ENCODE data around the gene AIMP2.

The AIMP2 gene

GRCh38 chr7:6032167-6032566 lies 23.1 kb downstream of the AIMP2 start:
- Histone ChIP-seq H3K4me1 (ENCODE audit: insufficient read depth, low read length, poor library complexity, severe bottlenecking) (peaks cover 3% of the 10 kb centered on the region), H3K79me2 (ENCODE audit: insufficient read depth, low read length) (no peaks in the 10 kb centered on the region; the same call in 1 of the 2 replicates), H4K20me1 (ENCODE audit: insufficient read depth, low read length, poor library complexity, severe bottlenecking) (no peaks in the 10 kb centered on the region), H3F3A (ENCODE audit: low read depth) (no peaks in the 10 kb centered on the region), H3K9me3 (ENCODE audit: insufficient read depth, low read depth, low read length) (no peaks in the 10 kb centered on the region), H3K4me2 (ENCODE audit: low read depth, low read length, poor library complexity, severe bottlenecking) (no peak overlapping the region), H3K9me2 (replicated peaks; ENCODE audit: low read depth, low read length) (no peaks in the 10 kb centered on the region), H3K36me3 (ENCODE audit: insufficient read depth, low read length) (peaks cover 66% of the 10 kb centered on the region; the same call in 1 of the 2 replicates), H3K9ac (ENCODE audit: low read depth, low read length, poor library complexity, severe bottlenecking) (no peak overlapping the region), H3K27me3 (ENCODE audit: insufficient read depth, low read length, poor library complexity, severe bottlenecking) (no peaks in the 10 kb centered on the region), H3K4me3 (ENCODE audit: low read length, poor library complexity, severe bottlenecking) (no peak overlapping the region), H2AFZ (ENCODE audit: low read length) (no peak overlapping the region)
- TF ChIP-seq CTCF (conservative IDR thresholded peaks at IDR 0.05; ENCODE audit: low read length), result no peak
- no peak for TF ChIP-seq EZH2phosphoT487 (IDR thresholded peaks at IDR 0.05; ENCODE audit: borderline replicate concordance)

- no peaks in the 10 kb centered on the region for H4K20me1 ChIP-seq (ENCODE audit: insufficient read depth, low read length, poor library complexity, severe bottlenecking)
Measured at GRCh38 chr7:6032641-6033040, 23.6 kb downstream of the AIMP2 start.

GRCh38 chr7:6035165-6035564 lies 26.1 kb downstream of the AIMP2 start:
- H3K4me3 ChIP-seq (ENCODE audit: low read length, poor library complexity, severe bottlenecking), result no peak overlapping the region
- H4K20me1 ChIP-seq (ENCODE audit: insufficient read depth, low read length, poor library complexity, severe bottlenecking), result no peaks in the 10 kb centered on the region
- TF ChIP-seq EZH2phosphoT487 (IDR thresholded peaks at IDR 0.05; ENCODE audit: borderline replicate concordance) (no peak), CTCF (conservative IDR thresholded peaks at IDR 0.05; ENCODE audit: low read length) (no peak)
- H2AFZ ChIP-seq (ENCODE audit: low read length), result no peak overlapping the region
- no peaks in the 10 kb centered on the region for H3K9me3 ChIP-seq (ENCODE audit: insufficient read depth, low read depth, low read length)
- H3F3A ChIP-seq (ENCODE audit: low read depth), result no peaks in the 10 kb centered on the region
- no peaks in the 10 kb centered on the region; the same call in 1 of the 2 replicates for H3K79me2 ChIP-seq (ENCODE audit: insufficient read depth, low read length)
- peaks cover 3% of the 10 kb centered on the region for H3K4me1 ChIP-seq (ENCODE audit: insufficient read depth, low read length, poor library complexity, severe bottlenecking)
- no peak overlapping the region for H3K9ac ChIP-seq (ENCODE audit: low read depth, low read length, poor library complexity, severe bottlenecking)
- H3K9me2 ChIP-seq (replicated peaks; ENCODE audit: low read depth, low read length), result no peaks in the 10 kb centered on the region
- peaks cover 64% of the 10 kb centered on the region; the same call in 1 of the 2 replicates for H3K36me3 ChIP-seq (ENCODE audit: insufficient read depth, low read length)
- no peaks in the 10 kb centered on the region for H3K27me3 ChIP-seq (ENCODE audit: insufficient read depth, low read length, poor library complexity, severe bottlenecking)
- no peak overlapping the region for H3K4me2 ChIP-seq (ENCODE audit: low read depth, low read length, poor library complexity, severe bottlenecking)

More at GRCh38 chr7:6032641-6033040, 23.6 kb downstream of the AIMP2 start:
- TF ChIP-seq CTCF (conservative IDR thresholded peaks at IDR 0.05; ENCODE audit: low read length) (no peak), EZH2phosphoT487 (IDR thresholded peaks at IDR 0.05; ENCODE audit: borderline replicate concordance) (no peak)
- Histone ChIP-seq H3K36me3 (ENCODE audit: insufficient read depth, low read length) (peaks cover 65% of the 10 kb centered on the region; the same call in 1 of the 2 replicates), H3F3A (ENCODE audit: low read depth) (no peaks in the 10 kb centered on the region), H3K4me3 (ENCODE audit: low read length, poor library complexity, severe bottlenecking) (no peak overlapping the region), H3K4me1 (ENCODE audit: insufficient read depth, low read length, poor library complexity, severe bottlenecking) (peaks cover 3% of the 10 kb centered on the region), H3K79me2 (ENCODE audit: insufficient read depth, low read length) (no peaks in the 10 kb centered on the region; the same call in 1 of the 2 replicates), H3K27me3 (ENCODE audit: insufficient read depth, low read length, poor library complexity, severe bottlenecking) (no peaks in the 10 kb centered on the region), H3K4me2 (ENCODE audit: low read depth, low read length, poor library complexity, severe bottlenecking) (no peak overlapping the region), H3K9ac (ENCODE audit: low read depth, low read length, poor library complexity, severe bottlenecking) (no peak overlapping the region), H3K9me2 (replicated peaks; ENCODE audit: low read depth, low read length) (no peaks in the 10 kb centered on the region), H3K9me3 (ENCODE audit: insufficient read depth, low read depth, low read length) (no peaks in the 10 kb centered on the region), H2AFZ (ENCODE audit: low read length) (no peak overlapping the region)

All from Loucy (cell line).